HG03108 (cell line): ENCODE measurements around the gene COQ2.
"Not testable (repeated sequence)": the region's sequence is repeated elsewhere in the genome, so short reads cannot be mapped to it uniquely, and the experiment has no call there.

Experiments used
- ATAC-seq: cut with Tn5 transposase; IDR thresholded peaks from one replicate; pipeline ENCODE4 v1.9.1; 2021; ENCODE audit warnings: moderate library complexity; ENCODE audit not compliant: unreplicated experiment

COQ2 gene, protein sequence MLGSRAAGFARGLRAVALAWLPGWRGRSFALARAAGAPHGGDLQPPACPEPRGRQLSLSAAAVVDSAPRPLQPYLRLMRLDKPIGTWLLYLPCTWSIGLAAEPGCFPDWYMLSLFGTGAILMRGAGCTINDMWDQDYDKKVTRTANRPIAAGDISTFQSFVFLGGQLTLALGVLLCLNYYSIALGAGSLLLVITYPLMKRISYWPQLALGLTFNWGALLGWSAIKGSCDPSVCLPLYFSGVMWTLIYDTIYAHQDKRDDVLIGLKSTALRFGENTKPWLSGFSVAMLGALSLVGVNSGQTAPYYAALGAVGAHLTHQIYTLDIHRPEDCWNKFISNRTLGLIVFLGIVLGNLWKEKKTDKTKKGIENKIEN

DNA sequence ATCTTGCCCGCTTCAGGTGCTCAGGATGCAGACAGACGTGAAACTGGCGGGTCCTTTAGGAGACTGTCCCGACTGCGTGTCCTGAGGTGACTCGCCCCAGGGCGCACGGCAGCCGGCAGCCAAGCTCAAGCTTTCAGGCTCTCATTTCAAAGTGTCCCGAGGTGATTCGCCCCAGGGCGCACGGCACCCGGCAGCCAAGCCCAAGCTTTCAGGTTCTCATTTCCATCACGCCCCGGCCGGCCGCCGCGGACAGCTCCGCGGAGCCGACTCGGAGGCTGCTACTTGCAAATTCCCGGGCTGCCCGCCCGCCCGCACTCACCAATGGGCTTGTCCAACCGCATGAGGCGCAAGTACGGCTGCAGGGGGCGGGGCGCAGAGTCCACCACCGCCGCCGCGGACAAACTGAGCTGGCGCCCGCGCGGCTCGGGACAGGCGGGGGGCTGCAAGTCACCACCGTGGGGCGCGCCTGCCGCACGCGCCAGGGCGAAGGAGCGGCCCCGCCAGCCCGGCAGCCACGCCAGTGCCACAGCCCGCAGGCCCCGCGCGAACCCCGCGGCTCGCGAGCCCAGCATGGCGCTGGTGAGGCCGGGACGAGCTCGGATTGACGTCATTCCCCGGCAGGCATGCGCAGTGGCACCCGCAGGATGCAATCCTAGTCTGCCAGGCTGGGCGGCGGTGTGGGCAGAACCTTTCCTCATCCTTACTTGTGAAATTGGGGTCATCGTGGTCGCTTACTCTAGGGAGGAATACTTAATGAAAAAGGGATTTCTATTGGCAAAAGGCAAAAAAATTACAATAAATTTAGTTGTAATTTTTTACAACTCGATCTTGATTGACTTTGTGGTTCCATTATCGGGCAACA is at the start of gene COQ2:
COQ2 (minus strand) TSS at position 606 of the 862 bp plus-strand sequence; CDS start at position 572, 34 bp downstream.
- peak; percentile 85 for ATAC-seq

DNA sequence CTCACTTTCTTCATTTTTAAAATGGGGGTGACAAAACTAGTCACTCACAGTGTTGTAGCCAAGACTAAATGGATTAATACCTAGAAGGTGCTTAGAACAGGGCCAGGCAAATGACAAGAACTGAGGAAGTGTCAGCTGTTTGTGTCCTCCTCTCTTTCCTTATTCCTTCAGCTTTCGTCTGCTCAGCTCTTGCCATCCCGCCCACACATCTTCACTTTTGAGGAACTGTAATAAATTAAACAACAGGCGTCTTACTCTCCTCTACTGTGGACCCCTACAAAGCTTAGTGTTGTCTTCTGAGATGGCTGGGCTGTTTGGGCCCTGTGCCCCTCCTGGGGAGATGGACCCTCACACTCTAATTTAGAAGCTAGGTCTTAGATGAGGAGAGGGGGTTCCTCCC is 47.4 kb upstream of the COQ2 start:
- no peak for ATAC-seq

DNA sequence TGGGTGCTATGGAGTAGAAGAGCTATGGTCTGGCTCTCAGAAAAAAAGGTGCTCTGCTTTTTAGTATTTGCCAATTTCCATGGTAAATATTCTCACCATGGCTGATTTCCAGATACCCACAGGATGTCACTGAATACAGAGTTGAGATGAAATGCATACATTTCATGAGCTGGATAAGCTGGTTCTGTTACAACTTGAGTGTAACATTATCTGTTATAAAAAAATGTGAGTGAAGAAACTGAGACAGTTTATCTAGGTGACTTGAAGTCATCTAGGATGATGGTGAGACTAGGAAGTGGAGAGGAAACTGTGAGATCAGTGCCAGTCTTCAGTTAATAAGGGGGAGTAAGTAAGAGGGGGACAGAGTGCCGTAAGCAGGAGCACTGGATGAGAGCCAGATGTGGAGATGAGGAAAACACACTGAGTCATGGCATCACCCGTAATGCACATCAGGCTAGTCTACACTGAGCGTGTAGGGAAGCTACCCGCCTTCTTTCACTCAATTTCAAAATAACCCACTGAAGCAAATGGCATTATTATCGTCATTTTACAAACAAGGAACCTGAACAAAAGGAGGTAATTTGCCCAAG is 45.0 kb upstream of the COQ2 start:
- no peak for ATAC-seq

DNA sequence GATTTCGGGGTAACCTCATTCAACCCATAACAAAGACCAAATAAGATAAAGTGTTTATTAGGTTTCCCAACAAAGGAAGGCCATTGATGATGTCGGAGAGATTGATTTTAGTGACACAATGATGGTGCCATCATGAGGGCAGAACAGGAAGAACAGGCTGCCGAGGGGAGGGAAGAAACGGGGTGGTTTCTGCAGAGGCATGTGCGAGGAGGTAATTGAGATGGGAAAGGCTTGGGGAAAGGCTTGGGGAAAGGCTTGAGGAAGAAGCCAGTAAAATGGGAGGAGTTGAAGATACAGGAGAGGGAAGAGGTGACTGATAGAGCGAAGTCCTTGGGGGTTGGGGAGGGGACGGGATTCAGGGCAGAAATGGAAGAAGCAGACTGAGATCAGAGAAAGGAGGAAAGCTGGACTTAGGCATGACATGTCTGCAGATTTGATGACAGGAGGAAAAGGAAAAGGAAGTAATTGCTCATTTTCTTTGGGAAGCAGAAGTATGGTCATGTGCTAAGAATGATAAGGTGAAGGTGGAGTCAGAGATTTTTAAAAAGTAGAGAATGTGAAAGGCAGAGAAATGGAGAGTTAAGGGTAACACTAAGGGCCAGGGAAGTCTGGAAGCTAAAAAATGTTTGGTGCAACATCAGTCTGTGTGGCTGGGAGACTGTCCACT is 44.1 kb upstream of the COQ2 start:
- no peak for ATAC-seq

DNA sequence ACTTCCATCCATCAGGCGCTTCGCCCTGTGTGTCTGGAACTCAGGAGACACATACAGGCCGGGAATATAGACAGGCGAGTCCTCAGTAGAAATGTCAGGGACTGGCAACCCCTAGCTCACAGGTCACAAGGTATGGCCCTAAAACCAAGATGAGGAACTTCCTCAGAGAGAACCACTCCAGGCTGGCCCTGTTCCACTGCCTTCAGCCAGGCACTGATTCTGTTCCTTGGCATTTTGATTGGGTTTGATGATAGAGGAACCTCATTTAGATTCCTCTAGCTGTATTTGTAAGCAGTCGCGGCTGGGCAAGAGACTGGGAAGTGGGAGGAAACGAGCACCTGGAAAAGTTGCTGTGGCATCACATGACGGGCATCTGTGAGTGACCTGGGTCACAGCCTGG is 41.9 kb upstream of the COQ2 start:
- ATAC-seq: no peak

DNA sequence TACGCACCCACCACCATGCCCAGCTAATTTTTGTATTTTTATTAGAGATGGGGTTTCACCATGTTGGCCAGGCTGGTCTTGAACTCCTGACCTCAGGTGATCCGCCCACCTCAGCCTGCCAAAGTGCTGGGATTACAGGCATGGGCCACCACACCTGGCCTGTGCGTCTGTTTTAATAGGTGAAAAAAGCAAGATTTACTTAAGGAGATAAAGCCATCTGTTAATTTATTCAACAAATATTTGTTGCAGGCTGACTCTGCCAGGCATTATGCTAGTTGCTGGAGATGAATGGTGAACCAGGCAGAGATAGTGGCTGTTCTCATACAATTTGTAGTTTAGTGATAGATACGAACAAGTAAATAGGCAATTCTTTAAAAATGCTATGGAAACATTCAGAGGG is 40.7 kb upstream of the COQ2 start:
- not testable (repeated sequence) for ATAC-seq

DNA sequence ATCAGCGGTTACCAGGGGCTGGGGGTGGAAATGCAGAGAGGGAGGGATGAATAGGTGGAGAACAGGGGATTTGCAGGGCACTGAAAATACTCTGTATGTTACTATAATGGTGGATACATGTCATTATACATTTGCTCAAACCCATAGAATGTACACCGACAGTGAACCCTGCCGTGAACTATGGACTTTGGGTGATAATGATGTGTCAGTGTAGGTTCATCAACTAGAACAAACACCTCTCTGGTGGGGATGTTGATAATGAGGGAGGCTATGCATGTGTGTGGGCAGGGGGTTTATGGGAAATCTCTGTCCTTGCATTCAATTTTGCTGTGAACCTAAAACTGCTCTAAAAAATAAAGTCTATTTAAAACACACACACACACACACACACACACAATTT is 38.5 kb upstream of the COQ2 start:
- no peak for ATAC-seq

DNA sequence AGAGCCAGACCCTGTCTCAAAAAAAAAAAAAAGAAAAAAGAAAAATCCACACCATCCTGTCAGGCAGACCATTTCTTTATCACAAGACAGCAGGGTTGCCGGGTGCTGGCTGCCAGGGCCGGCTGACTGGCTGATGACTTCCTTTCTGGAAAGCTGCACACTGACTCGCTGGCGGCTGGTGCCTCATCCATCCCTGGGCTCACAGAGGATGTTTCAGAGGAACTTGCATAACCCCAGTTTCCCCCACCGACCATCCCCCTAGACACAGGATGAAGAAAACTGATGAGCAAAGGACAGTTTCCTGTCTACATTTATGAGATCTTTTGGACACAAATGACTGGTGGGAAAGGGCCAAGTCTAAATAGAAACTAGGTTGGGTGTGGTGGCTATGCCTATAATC is 36.0 kb upstream of the COQ2 start:
- ATAC-seq: no peak

DNA sequence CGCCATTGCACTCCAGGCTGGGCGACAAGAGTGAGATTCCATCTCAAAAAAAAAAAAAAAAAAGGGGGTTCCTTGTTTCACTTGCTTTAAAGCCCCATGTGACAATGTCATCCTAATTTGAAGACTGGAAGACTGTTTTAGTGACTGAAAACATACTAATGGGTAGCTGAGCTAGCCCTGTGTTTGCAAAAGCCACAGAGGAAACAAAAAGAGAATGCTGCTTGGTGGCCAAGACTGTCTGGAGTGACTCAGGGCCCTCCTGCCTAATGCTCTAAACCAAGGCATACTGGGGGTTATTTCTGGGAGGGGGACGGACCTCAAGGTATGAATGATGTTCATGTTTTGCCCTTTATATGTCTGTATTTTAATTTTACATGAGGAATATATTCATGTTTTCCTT is 34.1 kb upstream of the COQ2 start:
- ATAC-seq: no peak

DNA sequence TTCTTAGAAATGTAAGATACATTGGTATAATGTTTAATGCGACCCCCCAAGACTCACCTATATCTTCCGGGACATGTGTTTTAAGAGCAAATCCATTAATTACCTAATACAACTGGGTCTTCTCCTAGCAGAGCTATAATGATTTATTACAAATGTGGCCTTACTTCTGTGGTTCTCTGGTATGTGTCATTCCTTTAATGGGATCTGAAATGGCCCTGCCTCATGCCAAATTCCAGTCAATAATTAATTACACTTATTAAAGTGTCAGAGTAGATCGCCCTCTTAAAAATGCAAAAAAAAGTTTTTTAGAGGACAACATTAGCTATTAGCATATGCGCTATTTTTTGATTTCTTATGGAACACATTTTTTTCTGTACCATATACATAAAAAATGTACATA is 33.1 kb upstream of the COQ2 start:
- no peak for ATAC-seq

DNA sequence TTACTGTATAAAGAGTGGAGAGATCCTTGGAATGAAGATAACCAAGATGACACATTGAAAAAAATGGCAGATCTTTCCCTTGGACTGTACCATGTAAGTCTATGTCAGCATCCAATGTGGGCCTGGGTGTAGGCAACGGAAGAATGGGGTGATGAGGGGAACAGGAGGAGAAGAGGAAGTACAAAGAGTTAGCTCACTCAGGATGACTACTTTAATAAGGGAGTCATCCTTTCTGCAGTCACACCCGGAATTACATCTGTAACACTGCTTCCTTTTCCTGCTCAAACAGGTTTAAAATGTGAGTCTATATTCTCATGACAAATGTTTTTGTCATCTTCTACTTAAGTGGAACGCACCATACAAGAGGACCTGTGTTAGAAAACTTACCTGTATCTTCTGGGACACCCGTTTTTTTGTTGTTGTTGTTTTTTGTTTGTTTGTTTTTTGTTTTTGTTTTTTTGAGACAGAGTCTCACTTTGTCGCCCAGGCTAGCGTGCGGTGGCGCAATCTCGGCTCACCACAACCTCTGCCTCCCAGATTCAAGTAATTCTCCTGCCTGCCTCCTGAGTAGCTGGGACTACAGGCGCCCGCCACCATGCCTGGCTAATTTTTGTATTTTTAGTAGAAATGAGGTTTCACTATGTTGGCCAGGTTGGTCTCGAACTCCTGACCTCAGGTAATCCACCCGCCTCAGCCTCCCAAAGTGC is 32.0 kb upstream of the COQ2 start:
- no peak for ATAC-seq

DNA sequence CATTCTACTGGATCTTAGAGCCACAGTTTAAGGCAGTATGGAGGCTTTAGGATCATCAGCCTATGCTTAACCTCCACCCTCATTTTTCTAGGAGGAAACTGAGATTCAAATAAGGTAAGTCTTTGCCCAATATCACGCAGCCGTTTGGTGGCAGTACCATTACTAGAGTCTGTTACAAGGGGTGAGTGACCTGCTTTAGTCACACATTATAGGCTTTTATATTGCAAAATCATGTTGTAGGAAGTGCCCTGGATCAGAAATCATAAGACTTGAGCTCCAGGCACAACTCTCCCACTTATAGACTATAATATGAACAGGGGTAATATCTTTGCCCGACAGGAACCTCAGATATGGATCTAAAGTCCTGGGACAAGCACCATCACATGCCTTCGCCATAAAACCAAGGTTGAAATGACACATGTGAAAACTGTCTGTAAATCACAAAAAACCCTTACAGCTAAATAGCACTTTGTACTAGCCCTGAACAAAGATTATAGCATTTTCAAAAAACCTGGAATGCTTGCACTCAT is 30.8 kb upstream of the COQ2 start:
- no peak for ATAC-seq

DNA sequence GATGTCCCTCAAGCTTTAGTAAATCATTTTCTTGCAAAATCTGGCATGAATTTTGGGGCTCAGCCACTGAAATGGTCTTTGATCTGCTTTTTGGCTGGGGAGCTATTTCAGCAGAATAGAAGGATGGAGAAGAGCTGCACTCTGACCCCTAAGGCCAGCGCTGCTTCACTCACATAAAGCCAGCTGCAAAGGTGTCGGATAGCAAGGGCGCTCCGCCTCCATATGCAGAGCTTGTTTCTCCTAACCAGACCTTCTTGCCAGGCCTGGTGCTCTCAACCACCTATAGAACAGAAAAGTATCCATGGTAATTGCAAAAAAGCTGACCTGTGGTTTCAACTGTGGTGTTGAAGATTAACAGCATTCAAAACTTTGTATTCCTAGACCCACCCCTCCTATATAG is 24.1 kb upstream of the COQ2 start:
- no peak for ATAC-seq

DNA sequence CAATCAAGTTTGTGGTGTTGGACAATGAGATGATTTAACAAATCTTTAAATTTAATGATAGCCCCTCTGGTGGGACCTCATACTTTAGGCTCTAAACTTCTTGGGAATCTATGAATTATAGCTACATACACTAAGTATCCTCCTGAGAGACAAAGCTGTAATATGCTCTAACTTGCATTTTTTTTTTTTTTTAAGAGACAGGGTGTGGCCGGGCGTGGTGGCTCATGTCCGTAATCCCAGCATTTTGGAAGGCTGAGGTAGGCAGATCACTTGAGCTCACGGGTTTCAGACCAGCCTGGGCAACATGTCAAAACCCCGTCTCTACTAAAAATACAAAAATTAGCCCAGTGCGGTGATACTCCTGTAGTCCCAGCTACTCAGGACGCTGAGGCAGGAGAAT is 23.3 kb upstream of the COQ2 start:
- no peak for ATAC-seq

DNA sequence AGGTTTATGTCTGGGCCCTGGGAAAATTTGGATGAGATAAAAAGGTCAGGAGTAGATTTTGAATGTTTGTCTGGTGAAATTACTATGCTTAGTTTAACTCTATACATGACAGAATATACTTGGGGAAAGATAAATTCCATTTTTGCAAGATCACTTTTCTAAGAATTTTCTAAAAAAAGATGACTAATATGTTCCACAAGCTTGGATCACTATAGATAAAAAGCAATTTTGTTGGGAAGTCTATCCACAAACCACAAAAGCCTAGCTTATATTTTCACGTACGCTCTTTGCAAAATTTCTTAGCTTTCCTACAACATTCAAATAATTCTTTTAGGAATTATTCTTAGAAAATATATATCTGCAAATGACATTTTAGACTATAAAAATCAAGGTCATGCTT is 20.6 kb upstream of the COQ2 start:
- no peak for ATAC-seq

DNA sequence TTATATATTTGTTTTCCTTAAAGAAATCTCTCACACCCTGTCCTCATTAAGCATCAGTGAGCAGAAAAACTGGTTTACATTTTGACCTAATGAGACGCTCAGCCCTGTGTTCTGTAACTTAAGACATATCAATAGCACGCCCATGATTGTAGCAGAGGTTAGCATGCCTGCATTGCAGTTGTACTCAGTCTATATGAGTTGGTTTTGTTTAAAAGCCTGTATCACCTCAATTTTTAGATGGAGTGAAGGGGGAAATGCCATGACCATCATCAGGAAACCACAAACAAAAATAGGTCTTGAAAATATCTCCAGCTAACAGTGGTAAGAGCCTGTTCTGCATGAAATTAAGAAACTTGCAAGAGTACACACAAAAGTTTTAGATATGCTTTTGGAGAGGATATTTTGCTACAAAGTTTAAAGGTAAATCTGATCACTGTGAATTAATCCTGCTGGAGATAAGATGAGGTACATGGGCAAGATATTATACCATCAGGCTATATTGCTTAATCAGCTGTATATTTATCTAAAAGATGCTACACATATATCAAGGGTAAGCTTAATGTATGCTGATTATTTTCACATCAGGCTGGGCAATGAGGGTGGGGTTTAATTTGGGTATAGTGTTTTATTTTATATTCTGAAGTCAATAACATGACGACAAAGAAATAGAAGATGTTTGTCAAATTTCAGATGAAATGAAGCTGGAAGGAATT is 13.1 kb upstream of the COQ2 start:
- ATAC-seq: no peak

DNA sequence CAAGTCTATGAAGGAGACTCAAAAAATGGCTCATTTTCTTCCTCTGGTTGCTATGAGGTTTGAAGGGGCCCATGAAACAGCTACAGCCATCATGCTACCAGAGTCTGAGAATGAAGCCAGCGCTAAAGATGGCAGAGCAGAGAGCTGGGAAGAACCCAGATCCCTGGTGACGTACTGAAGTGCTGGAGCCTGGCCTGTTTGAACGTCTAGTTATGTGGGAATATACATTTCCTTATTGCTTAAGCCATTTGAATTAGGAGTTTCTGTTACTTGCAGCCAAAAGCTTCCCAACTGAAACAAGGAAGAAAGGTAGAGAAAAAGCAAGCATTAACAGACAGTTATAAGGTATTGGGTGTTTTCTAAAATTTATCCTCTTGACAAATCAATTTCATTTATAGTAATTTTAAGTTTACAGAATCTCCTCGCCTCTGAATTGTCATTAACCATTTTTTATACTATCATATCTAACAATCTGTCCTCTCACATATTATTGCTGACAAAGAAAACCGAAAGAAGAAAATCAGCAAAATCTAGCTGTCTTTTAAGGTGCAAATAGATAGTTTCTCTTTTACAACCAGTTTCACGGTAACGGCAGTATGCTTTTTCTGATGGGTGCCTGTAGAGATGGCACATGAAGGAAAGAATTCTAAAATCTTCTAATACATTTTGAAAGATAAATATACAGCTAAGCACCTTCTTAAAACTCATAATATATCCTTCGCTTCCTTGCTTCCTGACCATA is 8.9 kb upstream of the COQ2 start:
- ATAC-seq: no peak

DNA sequence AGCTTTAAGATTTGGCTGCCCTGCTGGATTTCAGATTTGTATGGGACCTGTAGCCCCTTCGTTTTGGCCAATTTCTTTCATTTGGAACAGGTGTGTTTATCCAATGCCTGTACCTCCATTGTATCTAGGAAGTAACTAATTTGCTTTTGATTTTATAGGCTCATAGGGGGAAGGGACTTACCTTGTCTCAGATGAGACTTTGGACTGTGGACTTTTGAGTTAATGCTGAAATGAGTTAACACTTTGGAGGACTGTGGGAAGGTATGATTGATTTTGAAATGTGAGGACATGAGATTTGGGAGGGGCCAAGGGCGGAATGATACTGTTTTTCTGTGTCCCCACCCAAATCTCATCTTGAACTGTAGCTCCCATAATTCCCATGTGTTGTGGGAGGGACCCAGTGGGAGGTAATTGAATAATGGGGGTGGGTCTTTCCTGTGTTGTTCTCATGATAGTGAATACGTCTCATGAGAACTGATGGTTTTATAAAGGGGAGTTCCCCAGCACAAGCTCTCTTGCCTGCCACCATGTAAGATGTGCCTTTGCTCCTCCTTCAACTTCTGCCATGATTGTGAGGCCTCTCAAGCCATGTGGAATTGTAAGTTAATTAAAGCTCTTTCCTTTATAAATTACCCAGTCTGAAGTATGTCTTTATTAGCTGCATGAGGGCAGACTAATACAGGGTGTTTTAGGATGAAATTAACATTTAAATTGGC is 5.6 kb upstream of the COQ2 start:
- not testable (repeated sequence) for ATAC-seq
